RWPE1 (cell line): ENCODE data around the gene METTL17.

Experiments
- CTCF ChIA-PET: fragments of 350-600 bp; sonication (Branson Sonifier 250); formaldehyde crosslinking; extraction: SDS; loops from one replicate; lab custom pipeline; 2021; lab: Yijun Ruan, JAX
- POLR2A ChIA-PET: fragments of 400-600 bp; formaldehyde crosslinking; extraction: SDS; loops from one replicate; lab custom pipeline; 2020; ENCODE audit warnings: antibody characterized with exemption; ENCODE audit not compliant: low non-redundant PET; lab: Yijun Ruan, JAX
- DNase-seq: peaks from one replicate; pipeline ENCODE4 v3.0.0; 2012; ENCODE audit warnings: low spot score
- H3K27ac ChIP-seq: fragments of 450-650 bp; 2 replicates; pipeline ENCODE4 v1.5.1; 2017
- TF ChIP-seq, protein P1 (sequence below): fragments of 450-650 bp; conservative IDR thresholded peaks from 2 replicates; pipeline ENCODE4 v1.5.1; 2017; ENCODE audit warnings: low read depth, mild to moderate bottlenecking

METTL17 gene

DNA sequence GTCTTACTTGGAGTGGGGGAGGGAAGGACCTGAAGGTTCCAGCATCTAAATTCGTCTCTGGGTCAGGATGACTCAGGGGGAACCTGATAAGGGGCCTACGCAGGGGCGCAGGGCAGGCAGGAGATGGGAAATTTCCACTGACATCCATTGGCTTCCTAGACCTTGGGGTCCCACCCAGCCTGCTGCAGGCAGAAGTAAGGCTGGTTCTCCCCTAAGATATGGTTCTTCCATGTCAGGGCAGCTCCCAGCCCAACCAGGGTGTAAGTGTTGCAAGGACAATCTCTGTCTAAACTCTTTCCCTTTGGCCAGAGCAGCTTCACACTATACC lies 37.2 kb downstream of the METTL17 start:
- H3K27ac ChIP-seq: no peak overlapping the region
- DNase-seq: no peak
- TF ChIP-seq, protein P1, sequence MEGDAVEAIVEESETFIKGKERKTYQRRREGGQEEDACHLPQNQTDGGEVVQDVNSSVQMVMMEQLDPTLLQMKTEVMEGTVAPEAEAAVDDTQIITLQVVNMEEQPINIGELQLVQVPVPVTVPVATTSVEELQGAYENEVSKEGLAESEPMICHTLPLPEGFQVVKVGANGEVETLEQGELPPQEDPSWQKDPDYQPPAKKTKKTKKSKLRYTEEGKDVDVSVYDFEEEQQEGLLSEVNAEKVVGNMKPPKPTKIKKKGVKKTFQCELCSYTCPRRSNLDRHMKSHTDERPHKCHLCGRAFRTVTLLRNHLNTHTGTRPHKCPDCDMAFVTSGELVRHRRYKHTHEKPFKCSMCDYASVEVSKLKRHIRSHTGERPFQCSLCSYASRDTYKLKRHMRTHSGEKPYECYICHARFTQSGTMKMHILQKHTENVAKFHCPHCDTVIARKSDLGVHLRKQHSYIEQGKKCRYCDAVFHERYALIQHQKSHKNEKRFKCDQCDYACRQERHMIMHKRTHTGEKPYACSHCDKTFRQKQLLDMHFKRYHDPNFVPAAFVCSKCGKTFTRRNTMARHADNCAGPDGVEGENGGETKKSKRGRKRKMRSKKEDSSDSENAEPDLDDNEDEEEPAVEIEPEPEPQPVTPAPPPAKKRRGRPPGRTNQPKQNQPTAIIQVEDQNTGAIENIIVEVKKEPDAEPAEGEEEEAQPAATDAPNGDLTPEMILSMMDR: no peak
- ChIA-PET POLR2A (no interaction called here), CTCF (interaction anchor here (0.7 kb wide), 1 partner anchor 12 kb away, joined by 3 read pairs; no protein-coding TSS in a partner anchor)

DNA sequence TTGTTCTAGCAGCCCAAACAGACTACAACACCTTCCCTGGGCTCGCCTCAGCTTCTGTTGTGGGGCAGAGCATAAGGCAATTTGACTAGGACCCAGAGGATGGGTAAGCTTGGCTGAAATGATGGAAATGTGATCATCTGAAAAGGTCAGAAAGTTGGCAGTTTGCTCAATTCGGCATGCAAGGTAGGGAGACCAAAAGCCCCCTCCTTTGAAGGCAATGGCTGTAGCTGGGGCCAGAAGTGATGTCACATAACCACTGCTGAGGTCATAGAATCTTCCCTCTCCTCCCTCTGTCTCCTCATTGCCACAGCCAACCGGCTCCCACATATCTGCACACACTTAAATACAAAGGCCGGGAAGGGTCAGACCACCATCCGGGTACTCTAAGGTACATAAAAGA lies 40.1 kb downstream of the METTL17 start, which contains the start of gene TPPP2:
Gene TPPP2 (plus strand): TSS at position 301 of the 400 bp plus-strand sequence. CDS start 365 bp downstream, outside the sequence.
- TF ChIP-seq, protein P1: no peak
- CTCF ChIA-PET: interaction anchor here (2.1 kb wide), 1 partner anchor 10 kb away, joined by 7 read pairs; no protein-coding TSS in a partner anchor
- POLR2A ChIA-PET: no interaction called here
- H3K27ac ChIP-seq: no peak within 1 kb of the TSS
- no peak for DNase-seq

DNA sequence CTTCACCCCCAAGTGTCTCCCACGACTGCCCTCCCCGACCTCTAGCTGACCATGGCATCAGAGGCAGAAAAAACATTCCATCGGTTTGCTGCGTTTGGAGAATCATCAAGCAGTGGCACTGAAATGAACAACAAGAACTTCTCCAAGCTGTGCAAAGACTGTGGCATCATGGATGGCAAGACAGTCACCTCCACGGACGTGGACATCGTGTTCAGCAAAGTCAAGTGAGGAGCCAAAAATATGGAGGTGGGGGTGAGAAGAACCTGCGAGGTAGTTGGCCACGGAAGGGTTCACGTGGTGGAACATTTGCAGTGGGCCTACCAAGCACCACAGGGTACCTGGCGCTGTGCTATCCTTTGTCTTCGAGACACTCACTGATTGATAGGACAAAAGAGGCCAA lies 40.8 kb downstream of the METTL17 start:
- CTCF ChIA-PET: interaction anchor here (2.1 kb wide), 1 partner anchor 10 kb away, joined by 7 read pairs; no protein-coding TSS in a partner anchor

DNA sequence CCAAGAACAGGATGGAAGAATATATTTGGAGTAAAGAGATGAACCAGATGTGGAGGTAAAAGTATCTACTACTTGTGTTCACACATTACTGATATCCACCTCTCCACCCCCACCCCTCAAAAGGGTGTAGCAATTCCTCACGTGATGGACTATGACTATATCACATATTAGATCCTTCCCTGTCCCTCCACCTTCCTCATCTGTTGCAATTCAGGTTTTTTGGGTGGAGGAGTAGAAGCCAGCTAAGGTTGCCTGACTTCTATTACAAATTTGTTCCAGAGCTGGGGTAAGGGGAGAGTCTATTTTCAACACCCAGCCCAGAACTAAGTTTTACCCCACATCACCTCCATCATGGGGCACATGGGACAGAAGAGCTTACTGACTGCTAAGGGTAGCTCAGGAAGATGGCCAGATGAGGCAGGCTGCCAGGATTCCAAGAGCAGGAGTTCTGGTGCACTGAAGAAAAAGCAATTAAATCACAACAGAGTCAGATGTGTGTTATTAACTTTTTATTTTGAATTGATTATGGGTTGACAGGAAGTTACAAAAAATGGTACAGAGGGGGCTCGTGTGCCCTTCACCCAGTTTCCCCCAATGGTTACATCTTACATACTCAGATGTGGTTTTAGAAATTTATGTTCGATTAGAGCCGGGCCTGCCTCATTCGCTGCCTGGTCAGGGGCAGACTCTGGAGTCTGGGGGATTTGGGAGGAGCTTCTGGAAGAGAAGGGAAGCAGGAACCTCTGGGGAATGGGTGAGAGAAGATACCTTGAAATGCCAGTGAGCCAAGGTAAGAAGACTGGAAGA lies 42.7 kb downstream of the METTL17 start:
- no peak overlapping the region for H3K27ac ChIP-seq
- ChIA-PET CTCF (interaction anchor here (2.1 to 2.8 kb wide), 2 partner anchors 8 to 18 kb away, joined by 7 to 20 read pairs; no protein-coding TSS in a partner anchor), POLR2A (no interaction called here)
- no peak for DNase-seq
- TF ChIP-seq, protein P1: no peak

More for the DNA sequence above, 40.8 kb downstream of the METTL17 start:
- H3K27ac ChIP-seq: no peak overlapping the region
- POLR2A ChIA-PET: no interaction called here
- TF ChIP-seq, protein P1: no peak
- no peak for DNase-seq

DNA sequence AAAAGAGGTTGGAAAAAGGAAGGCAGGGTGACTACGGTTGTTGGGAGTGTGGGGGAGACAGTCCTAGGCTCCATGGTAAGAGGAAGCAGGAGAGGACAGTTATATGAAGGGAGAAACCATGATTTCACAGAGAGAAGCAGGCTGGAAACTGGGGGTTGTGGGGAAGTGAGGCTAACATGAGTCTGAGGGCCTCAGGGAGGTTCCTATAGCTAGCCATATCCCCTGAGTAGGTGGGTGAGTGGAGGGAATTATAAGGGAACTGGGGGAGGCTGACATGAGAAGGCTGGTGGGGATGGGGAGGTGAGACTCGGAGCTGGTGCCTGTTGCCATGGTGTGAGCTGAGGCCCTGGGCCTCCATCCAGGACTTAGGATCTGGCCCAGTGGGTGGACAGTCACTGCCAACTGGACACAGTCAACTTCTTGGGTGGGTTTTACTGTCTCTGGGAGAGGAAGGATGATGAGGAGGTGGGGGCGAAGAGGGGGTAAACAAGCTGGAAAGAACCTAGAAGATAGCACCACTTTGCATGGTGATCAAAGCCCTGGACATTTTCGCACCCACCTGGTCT lies 43.4 kb downstream of the METTL17 start:
- ChIA-PET POLR2A (no interaction called here), CTCF (interaction anchor here (0.5 to 2.8 kb wide), 3 partner anchors 19 to 42 kb away, joined by 3 to 20 read pairs (median 5); no protein-coding TSS in a partner anchor)
- TF ChIP-seq, protein P1: no peak
- no peak overlapping the region for H3K27ac ChIP-seq
- DNase-seq: no peak

DNA sequence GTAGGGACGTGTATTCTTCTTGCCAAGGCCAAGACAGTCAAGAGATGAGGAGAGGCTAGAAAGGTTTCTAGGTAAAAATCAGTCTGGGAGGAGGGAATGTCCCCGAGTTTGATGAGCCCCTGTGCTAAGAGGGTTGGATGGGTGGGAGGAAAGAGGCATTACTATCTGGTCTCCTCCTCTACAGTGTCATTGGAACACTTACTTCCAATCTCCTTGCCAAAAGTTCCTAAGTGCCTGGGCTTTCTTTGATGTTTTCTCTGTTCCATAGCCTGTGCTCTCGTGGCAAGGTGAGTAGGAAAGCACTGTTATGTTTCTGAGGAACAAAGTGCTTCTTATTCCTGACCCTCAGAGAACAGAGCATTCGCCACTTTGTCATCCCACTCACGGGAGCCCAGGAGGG lies 44.9 kb downstream of the METTL17 start, which contains the start of gene RNASE13:
Gene RNASE13 (minus strand): TSS at position 101 of the 400 bp plus-strand sequence. CDS start 519 bp downstream, outside the sequence.
- H3K27ac ChIP-seq: no peak within 1 kb of the TSS
- ChIA-PET CTCF (interaction anchor here (1.6 kb wide), 1 partner anchor 20 kb away, joined by 8 read pairs; no protein-coding TSS in a partner anchor), POLR2A (no interaction called here)
- no peak for DNase-seq
- TF ChIP-seq, protein P1: no peak
